ENCODE results near the gene NOS3. TPM values are rescaled to one million over a fixed set of nuclear protein-coding genes. Genes with fewer than 3 reads are reported as not detected.
A peak's percentile ranks its signal among the peaks of the same experiment; 100 is the strongest.

NOS3 gene
- total RNA-seq, 4 donors from 2014 or later: 1.4 to 3.2 (median 2.2) TPM

- no peak for DNase-seq
- 83 to 87% methylated on average over 6 to 7 of the region's 8 CpGs for WGBS, 2 donors
- no peaks in the 10 kb centered on the region for H3K36me3 ChIP-seq
- no peak overlapping the region for H3K4me3 ChIP-seq
- intact Hi-C loops (cut with DNase I): no loop called here
- H3K27me3 ChIP-seq: peaks cover 0 to 96% (median 7%) of the 10 kb centered on the region in 4 donors
- TF ChIP-seq POLR2A (IDR thresholded peaks at IDR 0.05) (no peak), CTCF (IDR thresholded peaks at IDR 0.05) (no peak)
- no peaks in the 10 kb centered on the region for H3K9me3 ChIP-seq
- H3K4me1 ChIP-seq: peaks cover 23 to 65% (median 29%) of the 10 kb centered on the region in 3 donors
- H3K27ac ChIP-seq: no peak overlapping the region
Observed at GRCh38 chr7:151016505-151016904, 25.7 kb downstream of the NOS3 start.

GRCh38 chr7:151016942-151017341 lies 26.1 kb downstream of the NOS3 start:
- H3K27me3 ChIP-seq: peaks cover 0 to 94% (median 7%) of the 10 kb centered on the region in 4 donors
- peaks cover 23 to 63% (median 29%) of the 10 kb centered on the region in 3 donors for H3K4me1 ChIP-seq
- no peak for DNase-seq
- TF ChIP-seq POLR2A (IDR thresholded peaks at IDR 0.05) (no peak), CTCF (IDR thresholded peaks at IDR 0.05) (no peak)
- intact Hi-C loops (cut with DNase I): no loop called here
- H3K36me3 ChIP-seq: no peaks in the 10 kb centered on the region
- 91% methylated on average over 10 to 12 of the region's 15 CpGs for WGBS, 2 donors
- no peak overlapping the region for H3K4me3 ChIP-seq
- H3K9me3 ChIP-seq: no peaks in the 10 kb centered on the region
- H3K27ac ChIP-seq: no peak overlapping the region

GRCh38 chr7:151017370-151017952 lies 26.6 kb downstream of the NOS3 start:
- intact Hi-C loops (cut with DNase I): no loop called here
- Histone ChIP-seq H3K27ac (no peak overlapping the region), H3K4me3 (peak overlapping the region in 2 of 4 donors; percentile 38 to 60), H3K27me3 (peaks cover 0 to 89% (median 7%) of the 10 kb centered on the region in 4 donors), H3K9me3 (no peaks in the 10 kb centered on the region), H3K4me1 (peaks cover 23 to 58% (median 29%) of the 10 kb centered on the region in 3 donors), H3K36me3 (no peaks in the 10 kb centered on the region)
- 65 to 71% methylated on average over 4 of the region's 13 CpGs for WGBS, 2 donors
- TF ChIP-seq POLR2A (IDR thresholded peaks at IDR 0.05) (no peak), CTCF (IDR thresholded peaks at IDR 0.05) (no peak)
- no peak for DNase-seq

- 5 to 9% methylated on average over 22 to 24 of the region's 34 CpGs for WGBS, 2 donors
- intact Hi-C loops (cut with DNase I): no loop called here
- Histone ChIP-seq H3K4me3 (peak overlapping the region in 3 of 4 donors; percentile 16 to 60 (median 38)), H3K9me3 (no peaks in the 10 kb centered on the region), H3K36me3 (no peaks in the 10 kb centered on the region), H3K27ac (no peak overlapping the region), H3K4me1 (peaks cover 21 to 52% (median 28%) of the 10 kb centered on the region in 3 donors), H3K27me3 (peaks cover 0 to 84% (median 7%) of the 10 kb centered on the region in 4 donors)
- TF ChIP-seq CTCF (IDR thresholded peaks at IDR 0.05) (peak; percentile 78 to 92 (median 86)), POLR2A (IDR thresholded peaks at IDR 0.05) (no peak)
- no peak for DNase-seq
Observed at GRCh38 chr7:151017953-151018420, 27.2 kb downstream of the NOS3 start.

GRCh38 chr7:151018421-151019129 lies 27.8 kb downstream of the NOS3 start:
- 0 to 4% methylated on average over 17 to 22 of the region's 82 CpGs for WGBS, 2 donors
- peak overlapping the region in 3 of 4 donors; percentile 16 to 60 (median 38) for H3K4me3 ChIP-seq
- intact Hi-C loops (cut with DNase I): no loop called here
- no peaks in the 10 kb centered on the region for H3K36me3 ChIP-seq
- no peaks in the 10 kb centered on the region for H3K9me3 ChIP-seq
- peaks cover 15 to 46% (median 22%) of the 10 kb centered on the region in 3 donors for H3K4me1 ChIP-seq
- H3K27me3 ChIP-seq: peaks cover 0 to 78% (median 4%) of the 10 kb centered on the region in 4 donors
- TF ChIP-seq POLR2A (IDR thresholded peaks at IDR 0.05) (no peak), CTCF (IDR thresholded peaks at IDR 0.05) (peak in 2 of 6 experiments; percentile 3 to 6)
- no peak for DNase-seq
- H3K27ac ChIP-seq: peak overlapping the region in 1 of 4 donors; percentile 6

All from esophagus squamous epithelium (tissue), 5 donors.